Cardiac fibroblast (primary cell): ENCODE data around the gene SETD1A.
A peak's percentile ranks its signal among the peaks of the same experiment; 100 is the strongest.

Experiments
- DNase-seq, 2 donors: peaks; one replicate each; pipeline versions ENCODE4 v3.0.0 to v3.0.0-alpha.2; 2010; ENCODE audit warnings: low read depth in 2 of 2
- H3K4me3 ChIP-seq, 2 donors: replicated peaks in 1 of 2; 1 replicate in 1 of 2; 2 replicates in 1 of 2; pipeline ENCODE4 v1.5.1; 2011; ENCODE audit warnings: low read depth in 2 of 2, low read length in 2 of 2, mild to moderate bottlenecking in 2 of 2, moderate library complexity in 1 of 2
- TF ChIP-seq, protein P1 (sequence below): IDR thresholded peaks from one replicate; pipeline ENCODE4 v1.5.1; 2011; ENCODE audit warnings: low read depth, mild to moderate bottlenecking, low read length, inconsistent platforms

SETD1A gene

DNA sequence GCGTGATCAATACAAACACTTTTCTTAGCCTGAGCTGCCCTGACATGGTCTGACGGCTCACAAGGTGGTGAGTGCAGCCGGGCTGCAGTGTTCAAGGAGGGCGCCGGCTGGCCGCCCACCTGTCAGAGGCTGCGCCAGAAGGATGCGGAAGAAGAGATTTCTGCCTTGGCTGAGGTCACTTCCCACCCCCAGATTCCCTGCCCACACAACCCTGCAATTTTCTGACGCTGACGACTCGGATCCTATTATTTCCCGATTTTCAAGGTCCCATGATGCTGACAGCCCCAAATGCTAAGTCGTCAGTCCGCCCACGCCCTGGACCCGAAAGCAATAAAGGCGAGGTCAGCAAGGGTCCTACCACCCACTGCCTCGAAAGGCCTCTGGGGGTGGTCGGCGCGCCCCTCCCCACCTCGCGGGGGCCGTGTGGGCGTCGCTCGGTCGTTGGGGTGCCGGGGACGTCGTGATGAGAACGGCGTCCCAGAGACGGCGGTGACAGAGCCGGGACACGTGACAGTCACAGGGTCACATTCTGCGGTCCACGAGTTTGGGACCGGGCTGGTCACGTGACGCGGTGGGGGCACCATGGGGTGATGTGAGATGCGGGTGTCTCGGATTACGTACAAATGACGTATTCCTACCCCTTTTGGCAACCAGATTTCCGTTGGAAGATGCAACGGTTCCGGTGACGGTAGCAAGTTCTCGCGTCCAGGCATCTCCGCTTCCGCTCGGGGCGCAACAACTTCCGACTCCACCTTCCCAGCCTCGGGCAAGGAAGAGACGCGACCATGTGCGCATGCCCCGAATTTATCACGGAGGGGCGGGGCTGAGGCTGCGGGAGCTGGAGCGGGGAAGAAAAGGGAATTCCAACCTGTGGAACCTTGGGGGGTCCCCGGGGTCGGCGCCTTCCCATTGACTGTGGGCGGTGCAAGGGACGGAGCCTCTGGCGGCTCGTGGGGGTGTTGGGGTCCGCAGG lies 75.5 kb downstream of the SETD1A start, which contains the start of gene STX4:
Gene STX4, plus strand, starts transcription at position 823 of the 973 bp plus-strand sequence. CDS start 248 bp downstream, outside the sequence.
- peak within 1 kb of the TSS; percentile 99 to 100 for H3K4me3 ChIP-seq
- peak; percentile 98 to 99 for DNase-seq
- TF ChIP-seq, protein P1, sequence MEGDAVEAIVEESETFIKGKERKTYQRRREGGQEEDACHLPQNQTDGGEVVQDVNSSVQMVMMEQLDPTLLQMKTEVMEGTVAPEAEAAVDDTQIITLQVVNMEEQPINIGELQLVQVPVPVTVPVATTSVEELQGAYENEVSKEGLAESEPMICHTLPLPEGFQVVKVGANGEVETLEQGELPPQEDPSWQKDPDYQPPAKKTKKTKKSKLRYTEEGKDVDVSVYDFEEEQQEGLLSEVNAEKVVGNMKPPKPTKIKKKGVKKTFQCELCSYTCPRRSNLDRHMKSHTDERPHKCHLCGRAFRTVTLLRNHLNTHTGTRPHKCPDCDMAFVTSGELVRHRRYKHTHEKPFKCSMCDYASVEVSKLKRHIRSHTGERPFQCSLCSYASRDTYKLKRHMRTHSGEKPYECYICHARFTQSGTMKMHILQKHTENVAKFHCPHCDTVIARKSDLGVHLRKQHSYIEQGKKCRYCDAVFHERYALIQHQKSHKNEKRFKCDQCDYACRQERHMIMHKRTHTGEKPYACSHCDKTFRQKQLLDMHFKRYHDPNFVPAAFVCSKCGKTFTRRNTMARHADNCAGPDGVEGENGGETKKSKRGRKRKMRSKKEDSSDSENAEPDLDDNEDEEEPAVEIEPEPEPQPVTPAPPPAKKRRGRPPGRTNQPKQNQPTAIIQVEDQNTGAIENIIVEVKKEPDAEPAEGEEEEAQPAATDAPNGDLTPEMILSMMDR: no peak

DNA sequence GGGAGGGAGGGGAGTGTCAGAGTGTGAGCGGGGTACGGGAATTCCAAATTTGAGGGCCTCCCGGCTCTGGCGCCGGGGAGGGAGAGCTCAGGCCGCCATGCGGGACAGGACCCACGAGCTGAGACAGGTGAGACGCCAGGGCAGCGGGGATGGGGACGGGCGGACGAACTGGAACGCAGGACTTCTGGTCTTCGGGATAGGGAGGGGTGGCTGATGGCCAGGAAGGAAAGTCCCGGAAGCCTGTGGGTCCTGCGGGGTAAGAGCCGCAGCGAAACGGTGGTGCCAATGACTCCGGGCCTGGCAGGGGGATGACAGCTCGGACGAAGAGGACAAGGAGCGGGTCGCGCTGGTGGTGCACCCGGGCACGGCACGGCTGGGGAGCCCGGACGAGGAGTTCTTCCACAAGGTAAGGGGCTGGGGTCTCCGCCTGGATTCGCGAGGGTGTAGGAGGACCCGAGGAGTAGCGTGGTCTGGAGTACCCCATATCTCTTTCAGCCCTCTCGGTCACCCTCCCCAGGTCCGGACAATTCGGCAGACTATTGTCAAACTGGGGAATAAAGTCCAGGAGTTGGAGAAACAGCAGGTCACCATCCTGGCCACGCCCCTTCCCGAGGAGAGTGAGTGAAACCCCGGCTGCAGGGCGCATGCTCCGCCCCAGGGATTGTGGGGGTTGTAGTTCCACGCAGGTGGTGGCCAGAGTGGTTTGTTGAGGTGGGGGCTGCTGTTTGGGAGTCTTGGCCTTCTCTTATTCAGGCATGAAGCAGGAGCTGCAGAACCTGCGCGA lies 76.3 kb downstream of the SETD1A start:
- H3K4me3 ChIP-seq: peak overlapping the region; percentile 99 to 100
- TF ChIP-seq, protein P1: no peak

More for the DNA sequence above, 76.3 kb downstream of the SETD1A start:
- DNase-seq: peak; percentile 84 to 85
